HepG2 (cell line): ENCODE results near the gene C6orf136. TPM values are rescaled to one million over a fixed set of nuclear protein-coding genes. Genes with fewer than 3 reads are reported as not detected.

Source experiments
- ETV5 ChIP-seq: IDR thresholded peaks from 2 replicates; pipeline ENCODE4 v1.6.1; 2018; ENCODE audit warnings: missing biosample characterization, missing genetic modification reagents, inconsistent platforms, borderline replicate concordance
- polyA plus RNA-seq, 8 experiments: library from polyadenylated mRNA; depleted of rRNA in 3 of 8; stranded (reverse) in 7 of 8; unstranded in 1 of 8; fragments of >200 nt; fragmentation: Illumina TruSeq in 4 of 8; extraction: Trizol in 4 of 8; gene quantifications; 2 replicates each; pipeline versions ENCODE4 v1.2.1 to v1.2.3, GENCODE V29; 2011 to 2016; ENCODE audit warnings: low read depth in 4 of 8, missing spikeins in 1 of 8, mixed read lengths in 1 of 8; ENCODE audit not compliant: insufficient read depth in 1 of 8
- total RNA-seq, 5 experiments: library from RNA; depleted of rRNA; stranded (reverse); fragments of >200 nt; fragmentation: Illumina TruSeq; extraction: Trizol; gene quantifications; 2 replicates each; pipeline ENCODE4 v1.2.3, GENCODE V29; 2016; ENCODE audit warnings: low read depth in 1 of 5
- TF ChIP-seq, protein P1 (sequence below), 2 experiments: fragments of 450-650 bp in 1 of 2; sonication (generic) in 1 of 2; formaldehyde crosslinking in 1 of 2; IDR thresholded peaks; 2 replicates each; pipeline versions ENCODE4 v1.6.1 to v1.8.0; 2016 to 2022; ENCODE audit warnings: antibody characterized with exemption in 1 of 2, mild to moderate bottlenecking in 1 of 2, missing genetic modification reagents in 1 of 2

C6orf136 gene
- total and polyA plus RNA-seq, 2 of the 13 experiments (the other 11 are each of a cell fraction or from before 2014, with no cell fraction given), result 12.0 to 26.2 TPM

DNA sequence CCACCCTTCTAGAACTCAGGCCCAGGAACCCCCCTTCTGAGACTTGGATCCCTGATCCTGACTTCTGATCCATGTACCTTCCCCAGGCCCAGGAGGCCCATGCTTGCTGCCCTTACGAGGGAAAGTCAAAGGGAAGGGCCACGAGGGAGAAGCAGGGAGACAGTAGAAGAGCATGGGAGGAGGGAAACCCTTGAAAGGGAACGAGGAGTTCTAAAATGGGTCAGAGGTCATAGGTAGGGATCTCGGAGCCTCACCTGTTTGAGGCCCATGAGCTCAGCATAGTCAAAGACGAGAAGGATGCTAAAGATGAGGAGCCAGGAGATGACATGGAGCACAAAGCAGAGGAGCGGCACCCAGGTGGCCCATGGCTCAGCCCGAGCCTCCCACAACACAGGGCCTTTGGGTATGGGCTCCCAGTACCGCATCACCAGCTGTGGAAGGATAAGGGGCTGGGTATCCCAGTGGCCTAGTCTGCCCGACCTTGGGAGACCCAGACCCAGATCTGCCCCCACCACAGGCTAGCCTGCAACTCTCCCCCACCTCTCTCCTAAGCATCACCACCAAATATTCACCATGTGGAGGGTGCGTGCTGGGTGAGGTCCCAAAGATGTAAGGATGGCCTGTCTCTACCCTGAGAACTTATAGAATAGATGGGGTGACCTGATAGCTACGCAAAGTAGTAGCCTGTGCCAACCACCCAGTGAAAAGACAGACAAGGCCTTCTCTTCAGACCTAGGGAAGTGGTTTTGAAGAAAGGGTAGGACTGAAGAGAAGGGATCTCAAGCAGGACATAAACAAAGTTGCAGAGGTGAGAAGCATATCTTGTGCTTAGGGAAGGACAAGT is 42.3 kb downstream of the C6orf136 start (continued):
- no peak for TF ChIP-seq ETV5
- TF ChIP-seq, protein P1, sequence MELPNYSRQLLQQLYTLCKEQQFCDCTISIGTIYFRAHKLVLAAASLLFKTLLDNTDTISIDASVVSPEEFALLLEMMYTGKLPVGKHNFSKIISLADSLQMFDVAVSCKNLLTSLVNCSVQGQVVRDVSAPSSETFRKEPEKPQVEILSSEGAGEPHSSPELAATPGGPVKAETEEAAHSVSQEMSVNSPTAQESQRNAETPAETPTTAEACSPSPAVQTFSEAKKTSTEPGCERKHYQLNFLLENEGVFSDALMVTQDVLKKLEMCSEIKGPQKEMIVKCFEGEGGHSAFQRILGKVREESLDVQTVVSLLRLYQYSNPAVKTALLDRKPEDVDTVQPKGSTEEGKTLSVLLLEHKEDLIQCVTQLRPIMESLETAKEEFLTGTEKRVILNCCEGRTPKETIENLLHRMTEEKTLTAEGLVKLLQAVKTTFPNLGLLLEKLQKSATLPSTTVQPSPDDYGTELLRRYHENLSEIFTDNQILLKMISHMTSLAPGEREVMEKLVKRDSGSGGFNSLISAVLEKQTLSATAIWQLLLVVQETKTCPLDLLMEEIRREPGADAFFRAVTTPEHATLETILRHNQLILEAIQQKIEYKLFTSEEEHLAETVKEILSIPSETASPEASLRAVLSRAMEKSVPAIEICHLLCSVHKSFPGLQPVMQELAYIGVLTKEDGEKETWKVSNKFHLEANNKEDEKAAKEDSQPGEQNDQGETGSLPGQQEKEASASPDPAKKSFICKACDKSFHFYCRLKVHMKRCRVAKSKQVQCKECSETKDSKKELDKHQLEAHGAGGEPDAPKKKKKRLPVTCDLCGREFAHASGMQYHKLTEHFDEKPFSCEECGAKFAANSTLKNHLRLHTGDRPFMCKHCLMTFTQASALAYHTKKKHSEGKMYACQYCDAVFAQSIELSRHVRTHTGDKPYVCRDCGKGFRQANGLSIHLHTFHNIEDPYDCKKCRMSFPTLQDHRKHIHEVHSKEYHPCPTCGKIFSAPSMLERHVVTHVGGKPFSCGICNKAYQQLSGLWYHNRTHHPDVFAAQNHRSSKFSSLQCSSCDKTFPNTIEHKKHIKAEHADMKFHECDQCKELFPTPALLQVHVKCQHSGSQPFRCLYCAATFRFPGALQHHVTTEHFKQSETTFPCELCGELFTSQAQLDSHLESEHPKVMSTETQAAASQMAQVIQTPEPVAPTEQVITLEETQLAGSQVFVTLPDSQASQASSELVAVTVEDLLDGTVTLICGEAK (IDR thresholded peaks at IDR 0.05), result no peak
- TF ChIP-seq, protein P1 (CRISPR knock-in tag; IDR thresholded peaks at IDR 0.05), result no peak
